ENCODE results near the gene NT5DC2.

NT5DC2 gene

DNA sequence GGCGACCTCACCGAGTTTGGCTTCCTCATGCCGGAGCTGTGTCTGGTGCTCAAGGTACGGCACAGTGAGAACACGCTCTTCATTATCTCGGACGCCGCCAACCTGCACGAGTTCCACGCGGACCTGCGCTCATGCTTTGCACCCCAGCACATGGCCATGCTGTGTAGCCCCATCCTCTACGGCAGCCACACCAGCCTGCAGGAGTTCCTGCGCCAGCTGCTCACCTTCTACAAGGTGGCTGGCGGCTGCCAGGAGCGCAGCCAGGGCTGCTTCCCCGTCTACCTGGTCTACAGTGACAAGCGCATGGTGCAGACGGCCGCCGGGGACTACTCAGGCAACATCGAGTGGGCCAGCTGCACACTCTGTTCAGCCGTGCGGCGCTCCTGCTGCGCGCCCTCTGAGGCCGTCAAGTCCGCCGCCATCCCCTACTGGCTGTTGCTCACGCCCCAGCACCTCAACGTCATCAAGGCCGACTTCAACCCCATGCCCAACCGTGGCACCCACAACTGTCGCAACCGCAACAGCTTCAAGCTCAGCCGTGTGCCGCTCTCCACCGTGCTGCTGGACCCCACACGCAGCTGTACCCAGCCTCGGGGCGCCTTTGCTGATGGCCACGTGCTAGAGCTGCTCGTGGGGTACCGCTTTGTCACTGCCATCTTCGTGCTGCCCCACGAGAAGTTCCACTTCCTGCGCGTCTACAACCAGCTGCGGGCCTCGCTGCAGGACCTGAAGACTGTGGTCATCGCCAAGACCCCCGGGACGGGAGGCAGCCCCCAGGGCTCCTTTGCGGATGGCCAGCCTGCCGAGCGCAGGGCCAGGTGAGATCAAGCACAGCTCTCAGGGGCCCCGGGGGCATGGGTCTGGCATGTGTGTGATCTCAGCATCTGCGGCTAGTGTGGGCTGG lies 45.6 kb downstream of the NT5DC2 start:
- DNase-seq: no peak

DNA sequence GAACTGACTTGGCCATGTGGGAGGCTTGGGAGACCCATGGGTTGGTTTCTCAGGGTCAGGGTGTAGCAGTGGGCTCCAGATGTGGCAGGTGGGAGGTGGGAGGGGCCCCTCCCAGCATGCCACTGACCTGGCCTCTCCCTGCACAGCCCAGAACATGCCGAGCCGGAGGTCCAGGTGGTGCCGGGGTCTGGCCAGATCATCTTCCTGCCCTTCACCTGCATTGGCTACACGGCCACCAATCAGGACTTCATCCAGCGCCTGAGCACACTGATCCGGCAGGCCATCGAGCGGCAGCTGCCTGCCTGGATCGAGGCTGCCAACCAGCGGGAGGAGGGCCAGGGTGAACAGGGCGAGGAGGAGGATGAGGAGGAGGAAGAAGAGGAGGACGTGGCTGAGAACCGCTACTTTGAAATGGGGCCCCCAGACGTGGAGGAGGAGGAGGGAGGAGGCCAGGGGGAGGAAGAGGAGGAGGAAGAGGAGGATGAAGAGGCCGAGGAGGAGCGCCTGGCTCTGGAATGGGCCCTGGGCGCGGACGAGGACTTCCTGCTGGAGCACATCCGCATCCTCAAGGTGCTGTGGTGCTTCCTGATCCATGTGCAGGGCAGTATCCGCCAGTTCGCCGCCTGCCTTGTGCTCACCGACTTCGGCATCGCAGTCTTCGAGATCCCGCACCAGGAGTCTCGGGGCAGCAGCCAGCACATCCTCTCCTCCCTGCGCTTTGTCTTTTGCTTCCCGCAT lies 46.4 kb downstream of the NT5DC2 start:
- no peak for DNase-seq

DNA sequence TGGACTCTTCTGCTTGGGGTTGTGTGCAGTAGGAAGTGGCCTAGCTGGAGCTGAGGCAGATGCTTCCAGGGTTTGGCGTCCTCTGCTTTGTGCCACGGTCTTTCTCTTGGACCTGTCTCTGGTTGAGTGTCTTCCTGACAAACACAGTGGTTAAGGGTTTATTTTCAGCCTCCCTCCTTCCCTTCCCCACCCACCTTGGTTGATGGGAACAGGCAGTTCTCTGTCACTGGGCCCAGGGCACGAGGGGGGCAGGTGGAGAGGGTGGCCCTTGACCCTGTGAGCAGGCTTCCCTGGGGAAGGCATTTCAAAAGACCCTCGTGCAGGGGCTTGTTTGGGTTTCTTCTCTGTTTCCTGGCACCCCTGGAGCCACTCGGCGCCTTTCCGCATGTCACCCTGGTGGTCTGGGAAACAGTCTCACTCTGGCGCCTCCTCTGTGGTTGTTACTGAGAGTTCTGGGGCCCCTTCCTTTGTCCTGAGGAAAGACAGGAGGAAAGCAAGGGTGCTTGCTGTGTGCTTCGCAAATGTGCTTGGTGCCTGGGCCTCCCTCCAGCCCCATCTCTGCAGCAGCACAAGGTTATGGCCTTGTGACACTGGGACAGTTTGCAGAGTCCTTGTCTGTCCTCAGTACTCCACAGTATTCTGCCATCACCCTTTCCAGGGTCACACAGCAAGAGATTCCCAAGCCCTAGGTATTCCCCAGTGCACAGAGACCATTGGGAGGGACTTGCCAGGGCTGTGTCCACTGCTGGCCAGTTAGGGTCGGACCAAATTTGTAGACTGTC lies 48.8 kb downstream of the NT5DC2 start:
- DNase-seq: no peak

DNA sequence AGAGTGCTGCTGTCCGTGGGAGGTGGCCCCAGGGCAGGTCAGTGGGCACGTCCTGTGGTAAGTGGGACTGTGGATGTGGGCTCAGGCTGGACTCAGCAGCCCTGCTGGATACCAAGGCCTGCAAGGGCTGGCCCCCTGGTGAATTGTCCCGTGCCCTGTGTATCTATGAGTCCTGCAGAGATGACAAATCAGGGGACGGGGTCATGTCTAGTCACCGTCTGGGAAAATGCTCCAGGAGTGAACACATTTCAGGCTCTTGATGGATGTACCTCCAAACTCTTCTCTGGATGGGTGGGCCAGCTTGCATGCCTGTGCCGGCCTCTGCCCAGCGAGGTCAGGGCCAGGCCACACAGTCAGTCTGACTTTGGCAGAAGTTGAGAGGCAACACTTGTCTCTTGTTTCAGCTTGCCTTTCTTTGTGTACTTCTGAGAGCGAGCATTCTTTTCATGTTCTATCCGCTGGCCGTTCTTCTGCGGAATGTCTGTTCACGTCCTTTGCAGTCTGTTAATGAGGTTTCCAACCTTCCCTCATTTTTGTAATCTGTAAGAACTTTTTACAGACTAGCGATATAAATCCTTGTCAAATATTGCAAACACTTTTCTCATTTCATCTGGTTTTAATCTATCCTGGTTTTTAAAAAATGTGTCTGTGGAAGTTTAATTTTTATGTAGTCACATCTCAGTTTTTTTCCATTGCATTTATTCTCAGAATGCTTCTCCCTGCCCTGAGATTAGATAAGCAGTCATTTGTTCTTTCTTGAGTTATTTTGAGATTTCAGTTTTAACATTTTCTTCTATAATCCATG lies 49.9 kb downstream of the NT5DC2 start:
- DNase-seq: no peak

DNA sequence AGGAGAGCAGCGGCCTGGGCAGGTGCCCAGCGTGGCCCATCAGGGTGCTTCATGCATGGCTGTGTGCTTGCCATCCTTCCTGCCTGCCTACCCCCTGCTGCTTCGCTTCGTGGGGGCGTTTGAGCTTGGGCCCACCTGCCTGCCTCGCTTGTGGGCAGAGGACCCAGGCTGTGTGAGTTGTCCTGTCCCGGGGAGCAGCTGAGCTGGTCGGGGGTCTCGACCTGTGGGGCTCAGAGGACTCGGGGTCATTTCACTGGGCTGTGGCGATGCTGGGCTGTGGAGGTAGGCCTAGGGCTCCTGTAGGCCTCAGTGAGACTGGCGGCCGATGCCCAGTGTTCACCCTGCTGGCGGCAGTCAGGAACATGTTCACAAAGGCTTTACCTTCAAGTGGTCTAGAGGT lies 50.6 kb downstream of the NT5DC2 start:
- no peak for DNase-seq

DNA sequence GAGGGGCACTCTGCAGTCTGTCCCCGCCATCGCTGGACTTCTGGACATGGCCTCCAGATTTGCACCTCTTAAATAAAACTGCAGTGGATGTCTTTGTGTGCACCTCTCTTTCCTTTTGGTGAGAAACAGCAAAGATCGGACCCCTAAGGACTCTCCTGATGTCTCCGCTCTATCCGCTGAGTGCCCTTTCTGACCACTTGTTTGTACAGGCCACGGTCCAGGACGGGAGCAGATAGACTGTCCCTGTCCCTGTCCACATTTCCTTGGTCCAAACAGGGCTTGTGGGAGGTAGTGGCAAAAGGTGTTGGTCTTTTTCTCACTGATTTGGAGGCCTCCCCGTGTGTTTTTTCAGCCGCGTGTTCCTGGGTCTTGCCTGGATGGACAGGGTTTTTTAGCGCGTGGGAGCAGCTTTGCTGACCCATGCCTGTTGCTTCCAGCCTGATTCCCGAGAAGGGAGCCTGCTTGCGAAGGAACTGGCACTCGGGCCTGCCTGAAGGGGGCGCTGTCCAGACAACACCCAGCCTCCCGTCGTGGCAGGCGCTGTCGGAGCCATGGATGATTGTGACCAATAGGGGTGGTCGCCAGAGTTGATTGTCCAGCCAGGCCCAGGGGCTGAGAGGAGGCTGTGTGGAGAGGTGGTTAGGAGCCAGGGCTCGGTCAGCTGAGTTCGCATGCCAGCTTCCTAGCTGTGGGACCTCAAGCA lies 51.7 kb downstream of the NT5DC2 start:
- no peak for DNase-seq

DNA sequence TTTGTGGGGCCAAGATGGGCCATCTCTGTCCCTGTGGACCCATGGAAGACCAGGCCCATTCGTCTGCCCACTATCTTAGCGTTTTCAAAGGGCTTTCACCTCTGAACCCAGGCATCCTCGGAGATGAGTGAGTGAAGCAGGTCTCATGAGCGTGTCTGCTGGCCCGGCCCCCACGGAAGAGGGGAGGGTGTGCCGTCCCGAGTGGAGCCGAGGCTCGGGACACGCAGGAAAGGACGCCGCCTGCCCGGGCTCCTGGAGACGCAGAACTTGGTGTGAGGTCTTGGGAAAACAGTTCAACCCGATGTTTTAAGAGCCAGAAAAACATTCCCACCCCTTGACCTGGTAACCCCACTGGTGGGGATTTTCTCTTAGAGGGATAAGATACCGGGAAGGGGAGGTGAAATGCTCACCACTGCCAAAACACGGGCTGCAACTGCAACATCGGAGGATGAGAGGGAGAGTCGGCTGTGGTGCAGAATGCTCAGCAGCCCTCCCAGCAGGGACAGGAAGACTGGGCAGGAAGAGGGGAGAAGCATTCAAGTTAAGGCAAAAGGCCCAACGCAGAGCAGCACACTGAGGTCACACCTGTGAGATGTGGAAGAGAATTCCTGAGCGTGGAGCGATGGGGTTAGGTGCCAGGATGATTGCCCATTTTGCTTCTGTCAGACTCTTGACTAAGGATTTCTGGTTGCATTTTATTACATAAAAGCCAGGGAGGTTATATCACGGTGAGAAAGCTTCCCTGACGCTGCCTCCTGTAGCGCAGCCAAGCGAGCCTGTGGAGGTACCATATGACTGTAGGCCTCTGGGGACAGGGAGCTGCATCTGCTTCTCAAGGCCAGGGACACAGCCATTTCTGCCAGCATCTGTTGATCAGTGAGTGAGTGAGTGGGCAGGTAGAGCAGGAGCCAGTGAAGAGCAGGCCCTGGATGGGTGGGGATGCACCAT lies 52.6 kb downstream of the NT5DC2 start:
- DNase-seq: no peak

DNA sequence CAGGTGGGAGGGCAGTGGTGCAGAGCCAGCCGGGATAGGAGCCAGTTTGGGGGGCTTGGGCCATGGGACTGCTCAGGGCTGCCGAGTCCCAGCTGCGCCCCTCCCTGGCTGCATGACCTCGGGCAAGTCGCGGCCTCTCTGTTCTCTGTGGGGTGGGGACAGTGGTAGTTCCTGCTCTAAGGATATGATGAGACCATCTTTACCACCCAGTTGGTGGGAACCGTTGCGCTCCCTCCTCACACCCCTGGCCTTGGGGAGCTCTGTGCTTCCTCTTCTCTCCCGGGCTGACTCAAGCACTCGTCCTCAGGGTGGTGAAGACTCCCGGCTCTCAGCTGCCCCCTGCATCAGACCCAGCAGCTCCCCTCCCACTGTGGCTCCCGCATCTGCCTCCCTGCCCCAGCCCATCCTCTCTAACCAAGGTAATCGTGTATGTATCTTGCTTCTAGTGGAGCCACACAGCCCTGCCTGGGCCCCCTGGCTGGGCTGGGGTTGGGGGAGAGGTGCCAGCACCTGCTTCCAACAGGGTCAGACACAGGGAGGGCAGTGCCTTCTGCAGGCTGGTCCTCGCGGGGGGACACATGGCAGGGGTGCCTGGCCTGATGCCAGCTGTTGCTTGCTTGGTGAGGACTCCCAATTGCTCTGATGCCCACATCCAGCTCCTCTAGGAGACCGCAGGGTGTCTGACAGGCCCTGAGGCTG lies 53.6 kb downstream of the NT5DC2 start:
- no peak for DNase-seq

DNA sequence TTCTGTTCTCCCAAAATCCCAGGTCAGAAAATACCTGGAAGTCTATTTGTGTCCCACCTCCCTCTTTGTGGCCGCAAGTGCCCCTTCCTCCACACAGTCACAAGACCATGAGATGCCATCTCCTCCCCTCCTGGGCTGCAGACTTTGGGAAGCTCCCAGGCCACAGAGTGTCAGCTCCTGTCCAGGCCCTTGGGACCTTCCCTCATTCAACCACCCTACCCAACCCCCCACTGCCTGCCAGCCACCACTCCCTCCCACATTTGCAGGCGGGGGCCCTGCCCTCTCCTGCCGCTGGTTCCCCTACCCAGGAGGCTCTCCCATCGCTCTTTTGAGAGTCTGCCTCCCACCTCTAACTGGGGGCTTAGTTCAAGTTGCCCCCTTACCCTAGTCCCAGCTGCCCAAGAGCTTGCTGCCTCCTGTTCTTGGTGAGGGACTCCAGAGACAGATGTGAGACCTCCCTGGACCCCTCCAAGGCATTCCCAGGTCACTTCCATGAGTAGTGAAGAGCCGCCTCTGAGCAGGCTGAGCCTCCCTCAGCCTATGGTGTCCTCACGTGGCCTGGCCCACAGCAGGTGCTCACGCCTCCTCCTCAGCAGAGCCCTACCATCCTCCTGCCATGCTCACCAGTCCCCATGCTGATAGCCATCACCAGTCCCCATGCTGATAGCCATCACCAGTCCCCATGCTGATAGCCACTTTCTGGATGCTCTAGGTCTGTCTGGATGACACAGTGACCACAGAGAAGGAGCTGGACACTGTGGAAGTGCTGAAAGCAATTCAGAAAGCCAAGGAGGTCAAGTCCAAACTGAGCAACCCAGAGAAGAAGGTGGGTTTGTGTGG lies 54.4 kb downstream of the NT5DC2 start:
- no peak for DNase-seq

DNA sequence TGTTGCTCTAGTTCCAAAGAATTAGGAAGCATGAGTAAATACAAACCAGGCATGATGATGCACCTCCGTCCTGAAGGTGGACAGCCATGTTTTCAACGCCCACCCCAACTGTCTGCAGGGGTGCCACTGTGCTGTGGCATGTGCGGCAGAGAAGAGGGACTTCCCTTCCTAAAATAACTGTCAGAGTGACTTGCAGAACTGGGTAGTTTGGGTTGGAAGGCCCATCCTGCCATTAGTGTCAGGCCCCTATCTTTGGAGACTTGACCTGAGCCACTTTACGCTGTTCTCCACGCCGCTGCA lies 55.9 kb downstream of the NT5DC2 start:
- no peak for DNase-seq

DNA sequence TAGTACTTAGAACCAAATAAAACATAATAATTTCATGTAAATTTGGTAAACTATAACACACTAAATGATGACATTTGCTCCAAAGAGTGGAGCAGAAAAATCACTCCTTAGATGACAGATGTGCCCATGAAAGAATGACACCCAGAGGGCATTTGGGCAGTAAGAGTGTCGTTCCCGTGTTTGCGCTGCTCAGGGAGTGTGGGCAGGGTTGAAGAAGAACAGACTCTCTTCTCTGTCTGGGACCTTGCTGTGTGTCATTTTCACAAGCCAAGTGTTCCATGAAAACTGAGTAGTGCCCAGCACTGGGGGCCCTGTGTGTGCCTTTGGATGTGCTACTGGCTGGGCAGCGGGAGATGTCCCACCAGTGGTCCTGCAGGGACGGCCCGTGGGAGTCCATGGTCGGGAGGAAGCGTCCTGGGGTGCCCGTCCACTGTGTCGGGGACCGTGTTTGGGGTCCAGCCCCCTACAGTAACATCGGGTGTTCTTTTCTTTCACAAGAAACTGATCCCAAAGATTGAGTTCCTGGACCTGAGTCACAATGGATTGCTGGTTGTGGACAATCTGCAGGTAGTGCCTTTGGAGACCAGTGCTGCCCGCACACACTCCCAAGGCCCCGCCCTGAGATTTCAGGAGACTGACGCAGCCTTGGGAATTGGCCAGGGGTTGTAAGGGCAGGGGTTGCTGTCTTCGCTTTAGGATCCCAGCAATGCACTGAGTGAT lies 56.4 kb downstream of the NT5DC2 start:
- no peak for DNase-seq
